Keratinocyte (primary cell): ENCODE results near the gene CEACAM5. TPM values are rescaled to one million over a fixed set of nuclear protein-coding genes. Genes with fewer than 3 reads are reported as not detected.

Experiments
- DNase-seq: peaks from one replicate; pipeline ENCODE4 v3.0.0-alpha.2; 2011; ENCODE audit warnings: low read depth, missing footprints, low spot score
- FAIRE-seq: peaks from 2 replicates; lab custom pipeline; 2011; peaks lifted over from hg19 to GRCh38; lab: Jason Lieb, UNC
- H2AFZ ChIP-seq: 2 replicates; pipeline ENCODE4 v1.6.0; 2012; ENCODE audit warnings: low read length, control low read depth, inconsistent platforms; ENCODE audit not compliant: control insufficient read depth
- H3K27ac ChIP-seq: 2 replicates; pipeline ENCODE4 v1.5.1; 2011; ENCODE audit warnings: low read length; ENCODE audit not compliant: control insufficient read depth, insufficient read depth
- H3K27me3 ChIP-seq: 3 replicates; pipeline ENCODE4 v1.6.0; 2011; ENCODE audit warnings: low read length; ENCODE audit not compliant: control insufficient read depth, insufficient read depth; ENCODE audit errors: extremely low read depth
- H3K36me3 ChIP-seq, 2 experiments: 2 replicates in 1 of 2; 3 replicates in 1 of 2; pipeline ENCODE4 v1.5.1; 2011; ENCODE audit warnings: low read length in 2 of 2, mild to moderate bottlenecking in 1 of 2; ENCODE audit not compliant: control insufficient read depth in 2 of 2, insufficient read depth in 2 of 2; ENCODE audit errors: extremely low read depth in 1 of 2
- H3K4me1 ChIP-seq: 3 replicates; pipeline ENCODE4 v1.5.1; 2011; ENCODE audit warnings: low read length; ENCODE audit not compliant: control insufficient read depth, insufficient read depth; ENCODE audit errors: extremely low read depth
- H3K4me2 ChIP-seq: 3 replicates; pipeline ENCODE4 v1.6.0; 2011; ENCODE audit warnings: low read depth, low read length; ENCODE audit not compliant: control insufficient read depth, insufficient read depth; ENCODE audit errors: extremely low read depth
- H3K4me3 ChIP-seq, 3 experiments: fragments of 200-600 bp in 1 of 3; sonication (generic) in 1 of 3; 2 replicates in 2 of 3; 3 replicates in 1 of 3; pipeline ENCODE4 v1.5.1; 2011 to 2016; ENCODE audit warnings: low read length in 3 of 3, mild to moderate bottlenecking in 3 of 3, control low read depth in 2 of 3, inconsistent platforms in 1 of 3, low read depth in 1 of 3, mixed read lengths in 1 of 3, mixed run types in 1 of 3, moderate library complexity in 1 of 3; ENCODE audit not compliant: control insufficient read depth in 2 of 3, insufficient read depth in 2 of 3; ENCODE audit errors: extremely low read depth in 1 of 3
- H3K79me2 ChIP-seq: 2 replicates; pipeline ENCODE4 v1.6.0; 2012; ENCODE audit warnings: low read length; ENCODE audit not compliant: control insufficient read depth, insufficient read depth
- H3K9ac ChIP-seq: 3 replicates; pipeline ENCODE4 v1.6.0; 2011; ENCODE audit warnings: low read length; ENCODE audit not compliant: control insufficient read depth, insufficient read depth; ENCODE audit errors: extremely low read depth
- H3K9me1 ChIP-seq: 3 replicates; pipeline ENCODE4 v1.6.0; 2011; ENCODE audit warnings: low read length; ENCODE audit not compliant: control insufficient read depth, insufficient read depth; ENCODE audit errors: extremely low read depth
- H3K9me3 ChIP-seq: 2 replicates; pipeline ENCODE4 v1.5.1; 2012; ENCODE audit warnings: low read depth, low read length; ENCODE audit not compliant: control insufficient read depth
- H4K20me1 ChIP-seq: 3 replicates; pipeline ENCODE4 v1.6.0; 2011; ENCODE audit warnings: low read length; ENCODE audit not compliant: control insufficient read depth, insufficient read depth; ENCODE audit errors: extremely low read depth
- CTCF ChIP-seq, 3 experiments: IDR thresholded peaks in 1 of 3; conservative IDR thresholded peaks in 1 of 3; optimal IDR thresholded peaks in 1 of 3; 2 replicates in 2 of 3; 3 replicates in 1 of 3; pipeline versions ENCODE3 to v1.5.1; 2011; ENCODE audit warnings: low read length in 3 of 3, mild to moderate bottlenecking in 3 of 3, moderate library complexity in 2 of 3, control low read depth in 1 of 3, inconsistent platforms in 1 of 3; ENCODE audit not compliant: insufficient read depth in 2 of 3; ENCODE audit errors: extremely low read depth in 1 of 3
- EZH2 ChIP-seq: IDR thresholded peaks from one replicate; pipeline ENCODE4 v1.6.1; 2012; ENCODE audit warnings: inconsistent platforms, mild to moderate bottlenecking, low read length, moderate library complexity
- dilution Hi-C: fragments of 300-500 bp; cut with MboI; formaldehyde crosslinking; loops from one replicate; pipeline ENCODE4 v1.7.0; 2020; ENCODE audit warnings: low sequenced_read_pairs; ENCODE audit not compliant: extremely low pct_ligation_motif_present
- polyA plus RNA-seq, 5 experiments: library from polyadenylated mRNA; depleted of rRNA in 3 of 5; stranded (reverse) in 3 of 5; stranded (forward) in 1 of 5; unstranded in 1 of 5; fragments of >200 nt; gene quantifications; 1 replicate in 1 of 5; 2 replicates in 3 of 5; 3 replicates in 1 of 5; pipeline versions ENCODE4 v1.2.1 to v1.2.3, GENCODE V29; 2011 to 2012; ENCODE audit warnings: missing spikeins in 2 of 5, low read depth in 1 of 5, low replicate concordance in 1 of 5

Gene CEACAM5
- polyA plus RNA-seq, 1 donor (not counting 4 experiments of a cell fraction or from before 2014, with no cell fraction given), result not detected

DNA sequence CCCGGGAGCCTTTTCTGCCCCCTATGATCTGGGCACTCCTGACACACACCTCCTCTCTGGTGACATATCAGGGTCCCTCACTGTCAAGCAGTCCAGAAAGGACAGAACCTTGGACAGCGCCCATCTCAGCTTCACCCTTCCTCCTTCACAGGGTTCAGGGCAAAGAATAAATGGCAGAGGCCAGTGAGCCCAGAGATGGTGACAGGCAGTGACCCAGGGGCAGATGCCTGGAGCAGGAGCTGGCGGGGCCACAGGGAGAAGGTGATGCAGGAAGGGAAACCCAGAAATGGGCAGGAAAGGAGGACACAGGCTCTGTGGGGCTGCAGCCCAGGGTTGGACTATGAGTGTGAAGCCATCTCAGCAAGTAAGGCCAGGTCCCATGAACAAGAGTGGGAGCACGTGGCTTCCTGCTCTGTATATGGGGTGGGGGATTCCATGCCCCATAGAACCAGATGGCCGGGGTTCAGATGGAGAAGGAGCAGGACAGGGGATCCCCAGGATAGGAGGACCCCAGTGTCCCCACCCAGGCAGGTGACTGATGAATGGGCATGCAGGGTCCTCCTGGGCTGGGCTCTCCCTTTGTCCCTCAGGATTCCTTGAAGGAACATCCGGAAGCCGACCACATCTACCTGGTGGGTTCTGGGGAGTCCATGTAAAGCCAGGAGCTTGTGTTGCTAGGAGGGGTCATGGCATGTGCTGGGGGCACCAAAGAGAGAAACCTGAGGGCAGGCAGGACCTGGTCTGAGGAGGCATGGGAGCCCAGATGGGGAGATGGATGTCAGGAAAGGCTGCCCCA, 11.8 kb upstream of the CEACAM5 start:
- no peak for DNase-seq

GRCh38 chr19:41697198-41697855, 11.1 kb upstream of the CEACAM5 start:
- DNase-seq, result no peak

More for the DNA sequence above, 11.8 kb upstream of the CEACAM5 start:
- H2AFZ ChIP-seq, result no peak overlapping the region
- no peaks in the 10 kb centered on the region for H3K9me1 ChIP-seq
- no peaks in the 10 kb centered on the region for H3K4me1 ChIP-seq
- no peak for FAIRE-seq
- H3K27me3 ChIP-seq, result peaks cover 2% of the 10 kb centered on the region
- no peaks in the 10 kb centered on the region for H4K20me1 ChIP-seq
- H3K27ac ChIP-seq, result no peak overlapping the region
- H3K9me3 ChIP-seq, result no peaks in the 10 kb centered on the region
- dilution Hi-C loops, result no loop called here
- H3K79me2 ChIP-seq, result no peaks in the 10 kb centered on the region
- H3K9ac ChIP-seq, result no peak overlapping the region
- no peak overlapping the region for H3K4me3 ChIP-seq
- H3K36me3 ChIP-seq, result no peaks in the 10 kb centered on the region
- no peak overlapping the region for H3K4me2 ChIP-seq
- TF ChIP-seq CTCF (optimal IDR thresholded peaks at IDR 0.05 in 1 of 3, IDR thresholded peaks at IDR 0.05 in 1 of 3, conservative IDR thresholded peaks at IDR 0.05 in 1 of 3; ENCODE audit: extremely low read depth in 1 of 3, insufficient read depth in 2 of 3, low read length in 3 of 3) (no peak), EZH2 (no peak)

More at GRCh38 chr19:41697198-41697855, 11.1 kb upstream of the CEACAM5 start:
- no peak overlapping the region for H3K4me2 ChIP-seq
- H3K4me1 ChIP-seq, result no peaks in the 10 kb centered on the region
- FAIRE-seq, result no peak
- no peaks in the 10 kb centered on the region for H3K79me2 ChIP-seq
- H3K9me1 ChIP-seq, result no peaks in the 10 kb centered on the region
- H3K9me3 ChIP-seq, result no peaks in the 10 kb centered on the region
- no peak overlapping the region for H2AFZ ChIP-seq
- TF ChIP-seq CTCF (optimal IDR thresholded peaks at IDR 0.05 in 1 of 3, IDR thresholded peaks at IDR 0.05 in 1 of 3, conservative IDR thresholded peaks at IDR 0.05 in 1 of 3; ENCODE audit: extremely low read depth in 1 of 3, insufficient read depth in 2 of 3, low read length in 3 of 3), result no peak
- TF ChIP-seq EZH2, result no peak
- no peak overlapping the region for H3K4me3 ChIP-seq
- H4K20me1 ChIP-seq, result no peaks in the 10 kb centered on the region
- dilution Hi-C loops, result no loop called here
- no peak overlapping the region for H3K27ac ChIP-seq
- no peaks in the 10 kb centered on the region for H3K36me3 ChIP-seq
- no peaks in the 10 kb centered on the region for H3K27me3 ChIP-seq
- H3K9ac ChIP-seq, result no peak overlapping the region
